ENCODE results near the gene ZNF235. TPM values are rescaled to one million over a fixed set of nuclear protein-coding genes. Genes with fewer than 3 reads are reported as not detected.
"Not testable (repeated sequence)": the region's sequence is repeated elsewhere in the genome, so short reads cannot be mapped to it uniquely, and the experiment has no call there.

The ZNF235 gene
- total and polyA plus RNA-seq, 8 donors = 0.82 to 3.7 (median 1.5) TPM

GRCh38 chr19:44258835-44259413 lies 45.9 kb downstream of the ZNF235 start:
- 83 to 91% methylated on average over 2 of the region's 2 CpGs for WGBS, 2 donors
- no peak overlapping the region for H3K4me3 ChIP-seq
- DNase-seq (no peak), ATAC-seq (no peak), FAIRE-seq (peak; percentile 9)
- H3K4me1 ChIP-seq = no peaks in the 10 kb centered on the region
- intact Hi-C loops (cut with DNase I) = no loop called here
- no peaks in the 10 kb centered on the region for H3K27me3 ChIP-seq
- no peaks in the 10 kb centered on the region for H3K36me3 ChIP-seq
- H3K27ac ChIP-seq = no peak overlapping the region
- H3K9me3 ChIP-seq = no peaks in the 10 kb centered on the region
- TF ChIP-seq CTCF (IDR thresholded peaks at IDR 0.05) = no peak

- TF ChIP-seq CTCF (IDR thresholded peaks at IDR 0.05) = no peak
- no peaks in the 10 kb centered on the region for H3K9me3 ChIP-seq
- no peak for FAIRE-seq
- H3K27ac ChIP-seq = no peak overlapping the region
- no peak for DNase-seq
- H3K36me3 ChIP-seq = no peaks in the 10 kb centered on the region
- no peaks in the 10 kb centered on the region for H3K27me3 ChIP-seq
- no peak for ATAC-seq
- intact Hi-C loops (cut with DNase I) = no loop called here
- H3K4me1 ChIP-seq = no peaks in the 10 kb centered on the region
- 91 to 93% methylated on average over 1 of the region's 1 CpG for WGBS, 2 donors
- no peak overlapping the region for H3K4me3 ChIP-seq
Observed at GRCh38 chr19:44258136-44258535, 46.7 kb downstream of the ZNF235 start.

- no peak for TF ChIP-seq CTCF (IDR thresholded peaks at IDR 0.05)
- FAIRE-seq (no peak), DNase-seq (no peak), ATAC-seq (no peak)
- peaks cover 0 to 4% (median 0%) of the 10 kb centered on the region in 4 donors for H3K9me3 ChIP-seq
- no peaks in the 10 kb centered on the region for H3K4me1 ChIP-seq
- H3K27ac ChIP-seq = no peak overlapping the region
- no peaks in the 10 kb centered on the region for H3K27me3 ChIP-seq
- H3K4me3 ChIP-seq = no peak overlapping the region
- intact Hi-C loops (cut with DNase I) = no loop called here
- no peaks in the 10 kb centered on the region for H3K36me3 ChIP-seq
Observed at GRCh38 chr19:44255705-44256411, 49.0 kb downstream of the ZNF235 start.

GRCh38 chr19:44254496-44254895 lies 50.3 kb downstream of the ZNF235 start:
- whole genome bisulfite sequencing, 2 donors = 90 to 96% methylated on average over 2 of the region's 2 CpGs
- FAIRE-seq (no peak), DNase-seq (no peak), ATAC-seq (no peak)
- Histone ChIP-seq H3K4me1 (no peaks in the 10 kb centered on the region), H3K4me3 (no peak overlapping the region), H3K27me3 (no peaks in the 10 kb centered on the region), H3K27ac (no peak overlapping the region), H3K9me3 (peaks cover 0 to 9% (median 0%) of the 10 kb centered on the region in 4 donors), H3K36me3 (no peaks in the 10 kb centered on the region)
- TF ChIP-seq CTCF (IDR thresholded peaks at IDR 0.05) = no peak
- intact Hi-C loops (cut with DNase I) = no loop called here

- ATAC-seq; H3K4me1 ChIP-seq; H3K4me3 ChIP-seq; FAIRE-seq; H3K27me3 ChIP-seq; H3K27ac ChIP-seq; H3K36me3 ChIP-seq; intact Hi-C loops (cut with DNase I); DNase-seq; H3K9me3 ChIP-seq: not testable (repeated sequence)
- WGBS, 2 donors = 93 to 95% methylated on average over 2 of the region's 2 CpGs
Observed at GRCh38 chr19:44253392-44253791, 51.4 kb downstream of the ZNF235 start.

- WGBS, 2 donors = 90 to 94% methylated on average over 2 of the region's 2 CpGs
- H3K27ac ChIP-seq; H3K27me3 ChIP-seq; H3K9me3 ChIP-seq; H3K36me3 ChIP-seq; H3K4me3 ChIP-seq; H3K4me1 ChIP-seq; DNase-seq; intact Hi-C loops (cut with DNase I); ATAC-seq; FAIRE-seq: not testable (repeated sequence)
Observed at GRCh38 chr19:44252332-44252731, 52.5 kb downstream of the ZNF235 start.

Data from pancreas (tissue), 10 donors.